HepG2 (cell line): ENCODE measurements around the gene RPL3. TPM values are rescaled to one million over a fixed set of nuclear protein-coding genes. Genes with fewer than 3 reads are reported as not detected.

Source experiments
- ATF4 ChIP-seq, 2 experiments: fragments of 450-650 bp in 1 of 2; sonication (generic) in 1 of 2; formaldehyde crosslinking; IDR thresholded peaks; 2 replicates each; pipeline versions ENCODE4 v1.5.0 to v1.8.0; 2020 to 2022; ENCODE audit warnings: mild to moderate bottlenecking in 1 of 2, missing genetic modification reagents in 1 of 2
- DMTF1 ChIP-seq: sonication (generic); formaldehyde crosslinking; IDR thresholded peaks from 2 replicates; pipeline ENCODE4 v1.4.0; 2020; ENCODE audit warnings: mild to moderate bottlenecking, missing genetic modification reagents
- NPAS2 ChIP-seq: sonication (generic); formaldehyde crosslinking; IDR thresholded peaks from 2 replicates; pipeline ENCODE4 v1.8.0; 2022; ENCODE audit warnings: mild to moderate bottlenecking, missing genetic modification reagents, borderline replicate concordance
- RBM39 ChIP-seq: fragments of 200-400 bp; formaldehyde crosslinking; IDR thresholded peaks from one replicate; pipeline ENCODE4 v1.6.1; 2018; ENCODE audit warnings: antibody characterized with exemption, mild to moderate bottlenecking, low read depth, low read length; ENCODE audit not compliant: poor library complexity, severe bottlenecking
- SKIL ChIP-seq: sonication (generic); formaldehyde crosslinking; IDR thresholded peaks from 2 replicates; pipeline ENCODE4 v1.8.0; 2022; ENCODE audit warnings: missing genetic modification reagents, mild to moderate bottlenecking, moderate library complexity, borderline replicate concordance
- SRSF9 ChIP-seq: fragments of 200-400 bp; formaldehyde crosslinking; IDR thresholded peaks from 2 replicates; pipeline ENCODE4 v1.6.1; 2018; ENCODE audit warnings: borderline replicate concordance, mild to moderate bottlenecking, low read depth, low read length; ENCODE audit not compliant: insufficient read depth, poor library complexity, severe bottlenecking
- TERF1 ChIP-seq: sonication (generic); formaldehyde crosslinking; IDR thresholded peaks from 2 replicates; pipeline ENCODE4 v1.8.0; 2022; ENCODE audit warnings: mild to moderate bottlenecking, missing genetic modification reagents, moderate library complexity
- ZNF513 ChIP-seq: sonication (generic); formaldehyde crosslinking; conservative IDR thresholded peaks from 2 replicates; pipeline ENCODE4 v1.5.0; 2020; ENCODE audit warnings: missing genetic modification reagents
- ZNF609 ChIP-seq: sonication (generic); formaldehyde crosslinking; IDR thresholded peaks from 2 replicates; pipeline ENCODE4 v1.4.0; 2020; ENCODE audit warnings: mild to moderate bottlenecking, missing genetic modification reagents, borderline replicate concordance
- ZSCAN29 ChIP-seq: sonication (generic); formaldehyde crosslinking; conservative IDR thresholded peaks from 2 replicates; pipeline ENCODE4 v1.4.0; 2020; ENCODE audit warnings: mild to moderate bottlenecking, missing genetic modification reagents
- polyA plus RNA-seq, 8 experiments: library from polyadenylated mRNA; depleted of rRNA in 3 of 8; stranded (reverse) in 7 of 8; unstranded in 1 of 8; fragments of >200 nt; fragmentation: Illumina TruSeq in 4 of 8; extraction: Trizol in 4 of 8; gene quantifications; 2 replicates each; pipeline versions ENCODE4 v1.2.1 to v1.2.3, GENCODE V29; 2011 to 2016; ENCODE audit warnings: low read depth in 4 of 8, missing spikeins in 1 of 8, mixed read lengths in 1 of 8; ENCODE audit not compliant: insufficient read depth in 1 of 8
- total RNA-seq, 5 experiments: library from RNA; depleted of rRNA; stranded (reverse); fragments of >200 nt; fragmentation: Illumina TruSeq; extraction: Trizol; gene quantifications; 2 replicates each; pipeline ENCODE4 v1.2.3, GENCODE V29; 2016; ENCODE audit warnings: low read depth in 1 of 5

The RPL3 gene
- total and polyA plus RNA-seq, 2 of the 13 experiments (the other 11 are each of a cell fraction or from before 2014, with no cell fraction given) = 1,051 to 3,279 TPM

GRCh38 chr22:39303892-39304671 is 15.3 kb downstream of the RPL3 start (continued):
- TF ChIP-seq ZSCAN29 (CRISPR knock-in tag) (no peak), SRSF9 (no peak), ATF4 (CRISPR knock-in tag; IDR thresholded peaks at IDR 0.05) (peak in 1 of 2 experiments; percentile 20; a peak in 1 of 4 replicates), TERF1 (CRISPR knock-in tag) (no peak), ZNF609 (peak; percentile 47; the same call in 1 of the 2 replicates), DMTF1 (CRISPR knock-in tag) (no peak), RBM39 (no peak), SKIL (CRISPR knock-in tag) (no peak), ZNF513 (CRISPR knock-in tag) (no peak), NPAS2 (CRISPR knock-in tag) (no peak)
